ENCODE data around the gene PAPSS2.

PAPSS2 gene

DNA sequence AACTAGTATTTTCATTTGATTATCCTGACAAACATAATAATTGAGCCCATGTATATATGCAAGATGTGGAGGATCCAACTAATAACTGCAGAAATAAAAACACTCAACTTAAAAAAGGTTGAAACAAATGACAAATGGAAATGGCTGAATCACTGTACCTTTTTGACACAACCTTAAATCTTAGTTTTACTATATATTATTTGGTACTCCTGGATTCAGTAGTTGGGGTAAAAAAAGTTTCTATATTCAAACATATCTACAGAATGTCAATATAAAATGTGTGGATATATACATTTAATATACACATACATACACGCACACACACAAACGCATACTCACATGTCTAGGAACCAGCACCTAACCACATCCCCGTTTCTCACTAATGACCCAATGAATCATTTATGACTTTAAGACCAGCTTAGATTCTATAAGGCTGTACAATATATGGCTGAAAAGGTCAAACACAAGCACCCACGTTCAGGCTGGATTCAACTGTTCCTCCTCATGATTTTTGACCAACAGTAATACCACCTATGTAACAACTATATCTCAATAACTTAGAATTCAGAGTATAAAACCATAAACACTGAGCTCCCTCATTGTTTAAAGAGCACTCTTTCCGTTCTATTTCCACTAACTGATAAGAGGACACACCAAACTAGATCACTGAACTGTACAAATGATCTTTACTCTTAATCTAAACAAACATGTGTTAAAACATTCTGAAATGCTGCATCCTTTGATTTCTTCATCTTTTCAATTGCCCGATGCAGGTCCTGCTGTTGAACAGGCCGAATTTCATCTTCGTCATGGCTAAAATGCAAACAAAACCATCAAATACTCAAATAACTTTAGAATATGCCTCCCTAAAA is 94.6 kb downstream of the PAPSS2 start:
- DNase-seq, result no peak

- no peak for DNase-seq
These were observed 98.0 kb downstream of the PAPSS2 start for GRCh38 chr10:87757685-87758084.

GRCh38 chr10:87759551-87759950 is 99.9 kb downstream of the PAPSS2 start:
- DNase-seq, result no peak

- no peak for DNase-seq
These were observed 100.7 kb downstream of the PAPSS2 start for GRCh38 chr10:87760195-87760905.

DNA sequence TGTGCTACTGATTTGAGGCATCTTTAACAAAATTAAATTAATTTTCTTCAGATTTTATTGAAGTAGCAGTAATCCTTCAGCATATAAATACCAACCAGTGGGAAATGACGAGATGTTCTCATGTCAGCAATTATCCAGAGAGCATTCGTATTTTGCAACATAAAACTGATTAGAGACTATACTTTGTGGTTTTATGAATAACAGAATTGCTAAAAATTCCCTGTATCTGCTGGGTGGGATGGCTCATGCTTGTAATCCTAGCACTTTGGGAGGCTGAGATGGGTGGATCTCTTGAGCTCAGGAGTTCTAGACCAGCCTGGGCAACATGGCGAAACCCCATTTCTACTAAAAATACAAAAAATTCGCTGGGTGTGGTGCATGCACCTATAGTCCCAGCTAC is 101.5 kb downstream of the PAPSS2 start:
- no peak for DNase-seq

GRCh38 chr10:87761892-87762291 is 102.2 kb downstream of the PAPSS2 start:
- DNase-seq, result no peak

GRCh38 chr10:87763086-87763861 is 103.6 kb downstream of the PAPSS2 start:
- no peak for DNase-seq

DNA sequence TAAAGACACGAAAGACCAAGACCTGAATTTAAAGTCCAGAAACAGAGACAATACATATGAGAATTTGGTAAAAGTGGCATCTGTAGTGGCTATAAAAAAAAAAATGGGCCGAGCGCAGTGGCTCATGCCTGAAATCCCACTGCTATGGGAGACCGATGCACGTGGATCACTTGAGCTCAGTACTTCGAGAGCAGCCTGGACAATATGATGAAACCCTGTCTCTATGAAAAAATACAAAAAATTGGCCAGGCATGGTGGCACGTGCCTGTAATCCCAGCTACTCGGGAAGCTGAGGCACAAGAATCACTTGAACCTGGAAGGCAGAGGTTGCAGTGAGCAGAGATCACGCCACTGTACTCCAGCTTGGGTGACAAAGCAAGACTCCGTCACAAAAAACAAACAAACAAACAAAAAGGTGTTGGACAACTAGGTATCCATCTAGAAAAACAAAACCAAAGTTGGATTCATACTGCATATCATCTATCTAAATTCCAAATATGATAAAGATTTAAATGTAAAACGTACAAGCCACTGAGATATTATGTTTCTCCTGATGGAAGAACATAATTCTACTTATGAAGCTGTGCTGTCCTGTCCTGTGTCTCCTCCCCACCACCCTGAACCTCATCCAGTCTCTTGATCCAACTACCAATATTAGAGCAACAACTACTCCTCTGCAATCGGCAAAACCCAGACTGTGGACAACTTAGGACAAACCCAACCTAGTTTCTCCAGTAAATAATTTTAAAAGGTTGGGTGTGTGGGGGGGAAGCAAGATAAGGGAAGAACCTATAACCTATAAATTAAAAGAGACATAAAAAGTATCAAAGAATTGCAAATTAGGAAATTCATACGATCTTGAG is 104.6 kb downstream of the PAPSS2 start:
- no peak for DNase-seq

- DNase-seq, result no peak
These were observed 106.1 kb downstream of the PAPSS2 start for GRCh38 chr10:87765666-87766376.

DNA sequence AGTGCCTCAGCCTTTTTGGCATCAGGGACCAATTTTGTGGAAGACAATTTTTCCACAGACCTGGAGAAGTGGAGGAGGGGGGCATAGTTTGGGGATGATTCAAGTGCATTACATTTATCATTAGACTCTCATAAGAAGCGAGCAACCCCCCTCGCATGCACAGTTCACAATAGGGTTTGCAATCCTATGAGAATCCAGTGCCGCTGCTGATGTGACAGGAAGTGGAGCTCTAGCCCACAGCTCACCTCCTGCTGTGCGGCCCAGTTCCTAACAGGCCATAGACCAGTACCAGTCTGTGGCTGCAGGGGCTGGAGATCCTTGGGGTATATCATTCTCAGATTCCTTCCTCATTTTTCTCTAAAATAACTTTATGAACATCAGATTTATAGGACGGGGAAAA is 107.6 kb downstream of the PAPSS2 start:
- DNase-seq, result no peak

DNA sequence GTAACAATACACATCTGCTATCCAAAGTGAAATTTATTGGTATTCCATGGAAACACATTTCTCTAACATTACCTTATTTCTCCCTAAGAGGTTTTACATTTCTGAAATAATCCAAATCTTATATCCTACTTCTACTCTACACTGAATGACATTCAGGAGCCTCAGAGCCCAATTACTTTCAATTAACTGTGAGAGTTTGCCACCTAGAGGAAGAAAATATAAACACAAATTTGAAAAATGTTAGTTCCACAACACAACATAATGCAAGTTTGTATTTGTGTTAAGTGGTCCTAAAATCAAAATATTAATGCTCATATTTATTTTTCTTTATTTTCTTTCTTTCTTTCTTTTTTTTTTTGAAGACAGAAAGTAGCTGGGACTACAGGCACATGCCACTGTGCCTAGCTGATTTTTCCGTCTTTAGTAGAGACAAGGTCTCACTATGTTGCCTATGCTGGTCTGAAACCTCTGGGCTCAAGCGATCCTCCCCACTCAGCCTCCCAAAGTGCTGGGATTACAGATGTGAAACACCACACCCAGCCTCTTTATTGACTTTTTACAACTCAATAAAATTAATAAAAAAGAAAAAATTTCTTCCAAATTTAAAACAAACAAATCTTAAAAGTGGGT is 112.3 kb downstream of the PAPSS2 start:
- DNase-seq, result no peak

GRCh38 chr10:87775766-87776165 is 116.1 kb downstream of the PAPSS2 start:
- no peak for DNase-seq

- DNase-seq, result no peak
These were observed 116.7 kb downstream of the PAPSS2 start for GRCh38 chr10:87776328-87776727.

- no peak for DNase-seq
These were observed 121.9 kb downstream of the PAPSS2 start for GRCh38 chr10:87781545-87781944.

- no peak for DNase-seq
These were observed 123.0 kb downstream of the PAPSS2 start for GRCh38 chr10:87782721-87783120.

GRCh38 chr10:87786421-87786820 is 126.7 kb downstream of the PAPSS2 start:
- no peak for DNase-seq

DNA sequence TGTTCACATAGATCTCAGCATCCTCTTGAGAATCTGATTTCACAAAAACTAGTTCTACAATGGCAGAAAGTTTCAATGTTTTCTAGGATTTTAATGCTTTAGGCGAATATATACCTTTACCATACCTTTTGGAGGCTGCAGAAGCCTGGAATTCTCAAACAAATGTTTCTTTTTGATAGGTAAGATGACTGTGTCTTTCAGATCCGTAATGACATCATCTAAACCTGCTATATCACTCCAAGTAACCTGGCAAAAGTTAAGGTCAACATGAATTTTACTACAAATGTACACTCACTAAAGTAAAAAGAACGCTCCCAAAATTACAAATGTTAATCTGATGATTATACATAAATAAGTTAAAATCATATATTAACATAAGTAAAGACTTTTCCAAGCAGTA is 130.5 kb downstream of the PAPSS2 start:
- DNase-seq, result no peak

GRCh38 chr10:87794285-87794684 is 134.6 kb downstream of the PAPSS2 start:
- no peak for DNase-seq
